Epithelial cell of proximal tubule (primary cell): Measurements from ENCODE around the gene PRRC2C. TPM values are rescaled to one million over a fixed set of nuclear protein-coding genes. Genes with fewer than 3 reads are reported as not detected.
"Not testable (repeated sequence)": the region's sequence is repeated elsewhere in the genome, so short reads cannot be mapped to it uniquely, and the experiment has no call there.

ENCODE experiments used
- DNase-seq: peaks from one replicate; pipeline ENCODE4 v3.0.0-alpha.2; 2011; ENCODE audit warnings: low read depth
- H3K4me3 ChIP-seq: 2 replicates; pipeline ENCODE4 v1.5.1; 2011; ENCODE audit warnings: low read depth, mild to moderate bottlenecking, low read length
- total RNA-seq: library from RNA; depleted of rRNA; stranded (reverse); fragments of >200 nt; gene quantifications from 2 replicates; pipeline ENCODE4 v1.2.3, GENCODE V29; 2015
- TF ChIP-seq, protein P1 (sequence below): conservative IDR thresholded peaks from 2 replicates; pipeline ENCODE4 v1.5.1; 2012; ENCODE audit warnings: low read depth, mild to moderate bottlenecking, low read length

PRRC2C gene
- total RNA-seq, 1 donor from 2014 or later, result 53.0 TPM

DNA sequence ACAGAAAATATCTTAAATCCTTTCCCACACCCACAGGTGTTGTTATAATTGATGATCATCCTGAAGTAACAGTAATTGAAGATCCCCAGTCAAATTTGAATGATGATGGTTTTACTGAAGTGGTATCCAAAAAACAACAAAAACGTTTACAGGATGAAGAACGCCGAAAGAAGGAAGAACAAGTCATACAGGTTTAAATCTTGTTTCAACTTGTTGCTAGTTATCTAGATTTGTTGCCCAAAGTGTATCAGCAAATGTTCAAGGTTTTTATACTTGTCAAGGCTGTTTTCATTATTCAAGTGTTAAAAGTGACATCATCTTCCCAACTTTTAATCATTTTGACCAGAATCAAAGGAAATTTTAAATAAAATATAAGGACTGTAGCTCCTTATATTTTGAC, 64.7 kb downstream of the PRRC2C start:
- no peak overlapping the region for H3K4me3 ChIP-seq
- TF ChIP-seq, protein P1, sequence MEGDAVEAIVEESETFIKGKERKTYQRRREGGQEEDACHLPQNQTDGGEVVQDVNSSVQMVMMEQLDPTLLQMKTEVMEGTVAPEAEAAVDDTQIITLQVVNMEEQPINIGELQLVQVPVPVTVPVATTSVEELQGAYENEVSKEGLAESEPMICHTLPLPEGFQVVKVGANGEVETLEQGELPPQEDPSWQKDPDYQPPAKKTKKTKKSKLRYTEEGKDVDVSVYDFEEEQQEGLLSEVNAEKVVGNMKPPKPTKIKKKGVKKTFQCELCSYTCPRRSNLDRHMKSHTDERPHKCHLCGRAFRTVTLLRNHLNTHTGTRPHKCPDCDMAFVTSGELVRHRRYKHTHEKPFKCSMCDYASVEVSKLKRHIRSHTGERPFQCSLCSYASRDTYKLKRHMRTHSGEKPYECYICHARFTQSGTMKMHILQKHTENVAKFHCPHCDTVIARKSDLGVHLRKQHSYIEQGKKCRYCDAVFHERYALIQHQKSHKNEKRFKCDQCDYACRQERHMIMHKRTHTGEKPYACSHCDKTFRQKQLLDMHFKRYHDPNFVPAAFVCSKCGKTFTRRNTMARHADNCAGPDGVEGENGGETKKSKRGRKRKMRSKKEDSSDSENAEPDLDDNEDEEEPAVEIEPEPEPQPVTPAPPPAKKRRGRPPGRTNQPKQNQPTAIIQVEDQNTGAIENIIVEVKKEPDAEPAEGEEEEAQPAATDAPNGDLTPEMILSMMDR, result no peak
- no peak for DNase-seq

DNA sequence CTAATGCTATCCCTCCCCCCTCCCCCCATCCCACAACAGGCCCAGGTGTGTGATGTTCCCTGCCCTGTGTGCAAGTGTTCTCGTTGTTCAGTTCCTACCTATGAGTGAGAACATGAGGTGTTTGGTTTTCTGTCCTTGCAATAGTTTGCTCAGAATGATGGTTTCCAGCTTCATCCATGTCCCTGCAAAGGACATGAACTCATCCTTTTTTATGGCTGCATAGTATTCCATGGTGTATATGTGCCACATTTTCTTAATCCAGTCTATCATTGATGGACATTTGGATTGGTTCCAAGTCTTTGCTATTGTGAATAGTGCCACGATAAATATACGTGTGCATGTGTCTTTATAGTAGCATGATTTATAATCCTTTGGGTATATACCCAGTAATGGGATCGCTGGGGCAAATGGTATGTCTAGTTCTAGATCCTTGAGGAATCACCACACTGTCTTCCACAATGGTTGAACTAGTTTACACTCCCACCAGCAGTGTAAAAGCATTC, 65.3 kb downstream of the PRRC2C start:
- not testable (repeated sequence) for DNase-seq, H3K4me3 ChIP-seq

DNA sequence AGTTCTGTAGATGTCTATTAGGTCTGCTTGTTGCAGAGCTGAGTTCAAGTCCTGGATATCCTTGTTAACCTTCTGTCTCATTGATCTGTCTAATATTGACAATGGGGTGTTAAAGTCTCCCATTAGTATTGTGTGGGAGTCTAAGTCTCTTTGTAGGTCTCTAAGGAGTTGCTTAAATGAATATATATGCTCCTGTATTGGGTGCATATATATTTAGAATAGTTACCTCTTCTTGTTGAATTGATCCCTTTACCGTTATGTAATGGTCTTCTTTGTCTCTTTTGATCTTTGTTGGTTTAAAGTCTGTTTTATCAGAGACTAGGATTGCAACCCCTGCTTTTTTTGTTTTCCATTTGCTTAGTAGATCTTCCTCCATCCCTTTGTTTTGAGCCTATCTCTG, 68.6 kb downstream of the PRRC2C start:
- DNase-seq, H3K4me3 ChIP-seq: not testable (repeated sequence)

DNA sequence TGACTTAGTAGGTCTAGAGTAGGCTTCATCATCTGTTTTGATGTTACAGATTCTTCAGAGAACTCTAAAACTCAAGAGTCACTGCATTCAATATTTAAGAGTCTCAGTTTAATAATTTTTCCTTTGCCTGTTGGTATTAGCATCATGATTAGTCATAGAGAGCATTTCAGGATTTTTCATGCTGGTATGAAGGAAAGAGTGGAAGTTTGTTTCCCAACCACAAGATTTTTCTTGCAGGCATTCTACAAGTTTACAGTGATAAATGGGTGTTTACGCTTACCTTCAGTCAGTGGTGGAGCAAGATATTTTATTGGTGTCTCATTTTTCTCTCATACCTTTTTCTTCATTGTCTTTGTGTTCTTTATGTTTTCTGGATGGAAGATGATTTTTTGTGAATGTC, 78.3 kb downstream of the PRRC2C start:
- TF ChIP-seq, protein P1, result no peak
- DNase-seq, result no peak
- H3K4me3 ChIP-seq, result no peak overlapping the region

DNA sequence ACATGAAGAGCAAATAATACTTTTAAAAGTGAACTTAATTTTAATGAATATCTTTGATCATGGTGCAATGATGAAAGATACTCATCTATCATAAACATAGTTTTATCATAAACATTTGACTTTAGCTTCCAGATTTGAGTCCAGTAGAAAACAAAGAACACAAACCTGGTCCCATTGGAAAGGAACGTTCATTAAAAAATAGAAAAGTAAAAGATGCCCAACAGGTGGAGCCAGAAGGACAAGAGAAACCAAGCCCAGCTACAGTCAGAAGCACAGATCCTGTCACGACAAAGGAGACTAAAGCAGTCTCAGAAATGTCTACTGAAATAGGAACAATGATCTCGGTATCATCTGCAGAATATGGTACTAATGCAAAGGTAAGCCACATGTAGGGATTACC, 81.1 kb downstream of the PRRC2C start:
- DNase-seq, result no peak
- TF ChIP-seq, protein P1, result peak; percentile 55
- no peak overlapping the region for H3K4me3 ChIP-seq

DNA sequence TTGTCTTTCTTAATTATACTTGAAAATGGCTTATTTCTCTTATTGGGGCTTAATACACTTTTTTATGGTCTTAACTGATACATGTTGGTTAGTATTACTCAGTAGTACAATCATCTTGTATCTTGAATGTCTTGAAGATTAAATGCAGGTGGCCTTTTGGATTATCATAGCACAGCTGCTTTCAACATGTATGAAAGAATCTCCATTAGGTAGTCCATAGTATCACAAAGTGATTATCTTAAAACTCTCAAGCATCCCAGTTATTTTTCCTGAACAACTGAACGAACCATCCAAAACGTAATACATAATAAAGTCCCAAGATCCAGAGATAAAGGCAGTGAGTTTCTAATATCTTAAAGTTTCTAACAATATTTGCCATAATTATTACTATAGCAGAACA, 85.0 kb downstream of the PRRC2C start:
- TF ChIP-seq, protein P1, result no peak
- H3K4me3 ChIP-seq, result no peak overlapping the region
- no peak for DNase-seq

DNA sequence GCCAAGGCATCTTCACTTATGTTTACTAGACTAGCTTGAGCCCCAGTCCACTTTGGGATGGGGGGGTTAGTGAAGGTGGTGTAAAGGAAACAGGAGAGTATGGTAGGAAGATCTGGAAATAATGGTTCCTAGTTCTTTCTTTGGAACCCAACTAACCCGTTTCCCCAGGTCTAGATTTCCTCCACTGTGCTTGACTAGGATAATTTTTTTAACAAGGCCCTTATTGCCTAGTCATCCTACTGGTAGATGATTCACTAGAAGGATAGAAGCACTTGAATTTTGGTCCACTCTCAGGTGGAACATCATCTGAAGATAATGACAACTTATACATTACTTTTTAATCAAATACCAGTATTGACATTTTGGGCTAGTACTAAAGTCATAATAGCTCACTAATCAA, 90.8 kb downstream of the PRRC2C start:
- TF ChIP-seq, protein P1, result no peak
- H3K4me3 ChIP-seq, result no peak overlapping the region
- DNase-seq, result no peak

DNA sequence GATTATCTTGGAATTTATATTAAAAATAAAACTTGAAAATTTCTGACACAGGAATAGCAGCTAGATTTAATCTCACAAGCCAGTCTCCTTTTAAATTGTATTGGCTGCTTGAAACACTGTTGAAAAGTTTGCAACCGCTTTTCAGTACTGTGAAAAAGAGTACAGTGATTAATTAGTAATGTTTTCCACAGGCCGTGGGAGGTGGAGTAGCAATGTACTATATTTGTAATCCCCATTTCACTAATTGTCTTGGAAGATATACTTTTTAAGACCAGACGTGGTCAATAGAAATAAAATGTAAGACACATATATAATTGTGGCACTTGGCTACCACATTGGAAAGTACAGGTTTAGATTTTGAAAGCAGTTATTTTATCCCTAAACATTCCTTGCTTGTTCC, 95.9 kb downstream of the PRRC2C start:
- TF ChIP-seq, protein P1, result no peak
- H3K4me3 ChIP-seq, result no peak overlapping the region
- no peak for DNase-seq
